ENCODE results near the gene GTF3C6. TPM values are rescaled to one million over a fixed set of nuclear protein-coding genes. Genes with fewer than 3 reads are reported as not detected.
A peak's percentile ranks its signal among the peaks of the same experiment; 100 is the strongest.

GTF3C6 gene
- total and polyA plus RNA-seq, 2 of the 13 experiments (the other 11 are each of a cell fraction or from before 2014, with no cell fraction given) = 21.6 to 160 TPM

DNA sequence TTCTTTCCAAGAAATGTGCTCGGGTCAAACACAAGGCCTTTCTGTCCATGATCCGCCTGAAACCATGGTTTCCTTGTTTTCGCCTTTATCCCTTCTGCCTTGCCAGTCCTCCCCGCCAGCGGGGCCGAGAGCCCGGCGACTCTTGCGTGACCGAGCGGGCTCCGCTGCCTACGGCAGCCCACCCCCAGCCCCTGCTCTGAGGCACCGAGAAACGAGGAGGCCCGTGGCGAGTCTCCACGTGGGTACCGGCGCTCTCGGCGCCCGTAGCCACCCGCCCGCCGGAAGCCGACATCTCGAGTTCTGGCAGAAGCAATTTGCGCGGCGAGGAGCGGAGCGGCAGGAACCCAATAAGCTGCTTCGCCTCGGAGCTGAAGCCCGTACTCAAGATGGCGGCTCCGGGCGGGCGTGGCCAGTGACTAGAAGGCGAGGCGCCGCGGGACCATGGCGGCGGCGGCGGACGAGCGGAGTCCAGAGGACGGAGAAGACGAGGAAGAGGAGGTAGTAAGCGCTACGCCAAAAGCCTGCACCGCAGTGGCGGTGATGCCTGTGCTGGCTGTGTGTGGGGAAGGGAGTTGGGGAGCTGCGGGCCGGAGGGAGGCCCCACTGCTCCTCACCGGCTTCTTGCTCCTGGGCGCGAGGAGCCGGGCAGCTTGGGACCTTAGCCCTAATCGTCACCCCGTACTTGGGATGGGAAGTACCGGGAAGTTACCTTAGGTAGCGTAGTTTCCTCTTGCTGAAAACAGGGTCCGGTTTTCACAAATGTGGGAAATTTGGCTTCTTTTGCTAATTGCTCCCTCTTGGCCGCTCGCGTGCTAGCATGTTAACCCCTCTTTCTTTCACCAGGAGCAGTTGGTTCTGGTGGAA, at the start of gene GTF3C6 (continued):
- TF ChIP-seq CHCHD3 (CRISPR knock-in tag; IDR thresholded peaks at IDR 0.05) (peak; percentile 84; the same call in 1 of the 2 replicates), THYN1 (CRISPR knock-in tag; IDR thresholded peaks at IDR 0.05; ENCODE audit: borderline replicate concordance, low read depth) (0 out of 2 replicates have a peak, but pooled peaks have one; percentile 62), ZNF557 (CRISPR knock-in tag; IDR thresholded peaks at IDR 0.05) (peak; percentile 73; the same call in 1 of the 2 replicates), ZNF510 (CRISPR knock-in tag; IDR thresholded peaks at IDR 0.05; ENCODE audit: low read depth) (peak; percentile 97), ZNF792 (CRISPR knock-in tag; IDR thresholded peaks at IDR 0.05) (peak; percentile 95), ZNF33A (CRISPR knock-in tag; IDR thresholded peaks at IDR 0.05; ENCODE audit: borderline replicate concordance) (no peak), SAFB2 (CRISPR knock-in tag; IDR thresholded peaks at IDR 0.05; ENCODE audit: borderline replicate concordance, low read depth) (peak; percentile 72; the same call in 1 of the 2 replicates), ARHGAP35 (CRISPR knock-in tag; IDR thresholded peaks at IDR 0.05; ENCODE audit: borderline replicate concordance) (peak; percentile 91), ZNF451 (CRISPR knock-in tag; IDR thresholded peaks at IDR 0.05) (peak; percentile 77; the same call in 1 of the 2 replicates), DMAP1 (CRISPR knock-in tag; IDR thresholded peaks at IDR 0.05) (peak; percentile 98), EP300 (IDR thresholded peaks at IDR 0.05; ENCODE audit: low read depth in 2 of 2, low read length in 2 of 2) (0 out of 4 replicates have a peak, but pooled peaks of 1 of the 2 experiments have one; percentile 20), EP300 (CRISPR knock-in tag; IDR thresholded peaks at IDR 0.05; ENCODE audit: borderline replicate concordance) (no peak), ZFP41 (CRISPR knock-in tag; IDR thresholded peaks at IDR 0.05; ENCODE audit: borderline replicate concordance) (peak; percentile 55; the same call in 1 of the 2 replicates), ZFP82 (CRISPR knock-in tag; IDR thresholded peaks at IDR 0.05; ENCODE audit: borderline replicate concordance) (no peak), HDAC1 (CRISPR knock-in tag; IDR thresholded peaks at IDR 0.05) (peak; percentile 84), TBP (CRISPR knock-in tag; IDR thresholded peaks at IDR 0.05) (no peak), HIVEP1 (CRISPR knock-in tag; IDR thresholded peaks at IDR 0.05) (peak; percentile 79), CCDC6 (CRISPR knock-in tag; IDR thresholded peaks at IDR 0.05) (peak; percentile 91), SOX5 (CRISPR knock-in tag; IDR thresholded peaks at IDR 0.05; ENCODE audit: borderline replicate concordance) (peak; percentile 54; the same call in 1 of the 2 replicates), PCBP2 (optimal IDR thresholded peaks at IDR 0.05; ENCODE audit: low read depth, low read length, poor library complexity, severe bottlenecking) (no peak), MAFK (conservative IDR thresholded peaks at IDR 0.05 in 1 of 2, IDR thresholded peaks at IDR 0.05 in 1 of 2; ENCODE audit: low read length in 2 of 2) (no peak), SAP130 (CRISPR knock-in tag; IDR thresholded peaks at IDR 0.05; ENCODE audit: low read depth) (peak; percentile 84)
- TF ChIP-seq, protein P1, sequence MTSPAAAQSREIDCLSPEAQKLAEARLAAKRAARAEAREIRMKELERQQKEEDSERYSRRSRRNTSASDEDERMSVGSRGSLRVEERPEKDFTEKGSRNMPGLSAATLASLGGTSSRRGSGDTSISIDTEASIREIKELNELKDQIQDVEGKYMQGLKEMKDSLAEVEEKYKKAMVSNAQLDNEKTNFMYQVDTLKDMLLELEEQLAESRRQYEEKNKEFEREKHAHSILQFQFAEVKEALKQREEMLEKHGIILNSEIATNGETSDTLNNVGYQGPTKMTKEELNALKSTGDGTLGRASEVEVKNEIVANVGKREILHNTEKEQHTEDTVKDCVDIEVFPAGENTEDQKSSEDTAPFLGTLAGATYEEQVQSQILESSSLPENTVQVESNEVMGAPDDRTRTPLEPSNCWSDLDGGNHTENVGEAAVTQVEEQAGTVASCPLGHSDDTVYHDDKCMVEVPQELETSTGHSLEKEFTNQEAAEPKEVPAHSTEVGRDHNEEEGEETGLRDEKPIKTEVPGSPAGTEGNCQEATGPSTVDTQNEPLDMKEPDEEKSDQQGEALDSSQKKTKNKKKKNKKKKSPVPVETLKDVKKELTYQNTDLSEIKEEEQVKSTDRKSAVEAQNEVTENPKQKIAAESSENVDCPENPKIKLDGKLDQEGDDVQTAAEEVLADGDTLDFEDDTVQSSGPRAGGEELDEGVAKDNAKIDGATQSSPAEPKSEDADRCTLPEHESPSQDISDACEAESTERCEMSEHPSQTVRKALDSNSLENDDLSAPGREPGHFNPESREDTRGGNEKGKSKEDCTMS (CRISPR knock-in tag; conservative IDR thresholded peaks at IDR 0.05) = no peak
- TF ChIP-seq, protein P2, sequence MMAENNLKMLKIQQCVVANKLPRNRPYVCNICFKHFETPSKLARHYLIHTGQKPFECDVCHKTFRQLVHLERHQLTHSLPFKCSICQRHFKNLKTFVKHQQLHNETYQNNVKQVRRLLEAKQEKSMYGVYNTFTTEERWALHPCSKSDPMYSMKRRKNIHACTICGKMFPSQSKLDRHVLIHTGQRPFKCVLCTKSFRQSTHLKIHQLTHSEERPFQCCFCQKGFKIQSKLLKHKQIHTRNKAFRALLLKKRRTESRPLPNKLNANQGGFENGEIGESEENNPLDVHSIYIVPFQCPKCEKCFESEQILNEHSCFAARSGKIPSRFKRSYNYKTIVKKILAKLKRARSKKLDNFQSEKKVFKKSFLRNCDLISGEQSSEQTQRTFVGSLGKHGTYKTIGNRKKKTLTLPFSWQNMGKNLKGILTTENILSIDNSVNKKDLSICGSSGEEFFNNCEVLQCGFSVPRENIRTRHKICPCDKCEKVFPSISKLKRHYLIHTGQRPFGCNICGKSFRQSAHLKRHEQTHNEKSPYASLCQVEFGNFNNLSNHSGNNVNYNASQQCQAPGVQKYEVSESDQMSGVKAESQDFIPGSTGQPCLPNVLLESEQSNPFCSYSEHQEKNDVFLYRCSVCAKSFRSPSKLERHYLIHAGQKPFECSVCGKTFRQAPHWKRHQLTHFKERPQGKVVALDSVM (CRISPR knock-in tag; IDR thresholded peaks at IDR 0.05) = peak; percentile 63
- TF ChIP-seq, protein P3, sequence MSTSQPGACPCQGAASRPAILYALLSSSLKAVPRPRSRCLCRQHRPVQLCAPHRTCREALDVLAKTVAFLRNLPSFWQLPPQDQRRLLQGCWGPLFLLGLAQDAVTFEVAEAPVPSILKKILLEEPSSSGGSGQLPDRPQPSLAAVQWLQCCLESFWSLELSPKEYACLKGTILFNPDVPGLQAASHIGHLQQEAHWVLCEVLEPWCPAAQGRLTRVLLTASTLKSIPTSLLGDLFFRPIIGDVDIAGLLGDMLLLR (CRISPR knock-in tag; IDR thresholded peaks at IDR 0.05) = peak; percentile 61; the same call in 1 of the 2 replicates
